ENCODE data around the gene PTP4A2. TPM values are rescaled to one million over a fixed set of nuclear protein-coding genes. Genes with fewer than 3 reads are reported as not detected.

The PTP4A2 gene
- total and polyA plus RNA-seq, 2 of the 8 experiments (the other 6 are each of a cell fraction or from before 2014, with no cell fraction given), result 87.4 to 214 TPM

- Histone ChIP-seq H3K36me3 (ENCODE audit: control insufficient read depth in 2 of 4, insufficient read depth in 4 of 4, low read length in 3 of 4) (no peaks in the 10 kb centered on the region), H3K79me2 (ENCODE audit: control insufficient read depth in 1 of 2, insufficient read depth in 2 of 2, low read length in 2 of 2) (no peaks in the 10 kb centered on the region), H3K27ac (ENCODE audit: low read depth, low read length) (no peak overlapping the region), H4K20me1 (replicated peaks in 1 of 2; ENCODE audit: control insufficient read depth in 1 of 2, insufficient read depth in 2 of 2, low read length in 2 of 2) (peaks cover 0 to 3% of the 10 kb centered on the region in 2 experiments), H2AFZ (ENCODE audit: low read length) (no peak overlapping the region), H3K27me3 (replicated peaks in 1 of 4; ENCODE audit: control insufficient read depth in 3 of 4, extremely low read depth in 1 of 4, insufficient read depth in 3 of 4, low read length in 3 of 4) (no peaks in the 10 kb centered on the region), H2BK5ac (ENCODE audit: low read depth, low read length) (no peak overlapping the region), H2BK120ac (replicated peaks; ENCODE audit: low read depth, low read length) (no peak overlapping the region), H3K56ac (replicated peaks; ENCODE audit: insufficient read length, low read depth, low read length) (no peak overlapping the region), H4K91ac (replicated peaks; ENCODE audit: insufficient read length, low read length) (no peak overlapping the region), H3K4me2 (ENCODE audit: insufficient read depth in 1 of 2, low read depth in 2 of 2, low read length in 2 of 2) (no peak overlapping the region), H2BK20ac (ENCODE audit: low read length) (no peak overlapping the region), H3K4ac (replicated peaks; ENCODE audit: insufficient read length, low read depth, low read length) (no peak overlapping the region), H3K9me3 (ENCODE audit: insufficient read depth in 2 of 2, low read depth in 1 of 2, low read length in 1 of 2) (no peaks in the 10 kb centered on the region), H3K23me2 (ENCODE audit: low read depth, low read length) (no peaks in the 10 kb centered on the region), H3K14ac (ENCODE audit: insufficient read length) (no peak overlapping the region), H3K18ac (ENCODE audit: extremely low read depth, low read length) (no peak overlapping the region), H4K8ac (ENCODE audit: extremely low read depth, insufficient read depth, low read length) (no peak overlapping the region), H3K4me3 (ENCODE audit: extremely low read depth in 1 of 4, insufficient read depth in 2 of 4, low read depth in 3 of 4, low read length in 4 of 4) (no peak overlapping the region), H4K5ac (ENCODE audit: insufficient read length, low read depth, low read length) (no peak overlapping the region), H2BK12ac (ENCODE audit: low read depth, low read length) (no peak overlapping the region), H2AK5ac (ENCODE audit: low read depth, low read length) (no peak overlapping the region; the same call in 1 of the 2 replicates), H2BK15ac (ENCODE audit: low read length) (no peak overlapping the region), H3K9ac (replicated peaks in 1 of 4; ENCODE audit: extremely low read depth in 1 of 4, low read depth in 3 of 4, low read length in 3 of 4) (no peak overlapping the region), H3K4me1 (replicated peaks in 1 of 4; ENCODE audit: control insufficient read depth in 3 of 4, insufficient read depth in 4 of 4, low read length in 3 of 4) (peaks cover 3 to 8% (median 4%) of the 10 kb centered on the region in 4 experiments; a peak in 6 of 7 replicates), H3K23ac (ENCODE audit: insufficient read length) (no peak overlapping the region), H3K79me1 (ENCODE audit: low read depth, low read length) (no peaks in the 10 kb centered on the region)
- WGBS, 2 experiments (ENCODE audit: extremely low coverage in 1 of 2, insufficient coverage in 1 of 2, insufficient read length in 1 of 2, insufficient replicate concordance in 2 of 2, low coverage in 1 of 2, low lambda C conversion rate in 2 of 2, missing lambda C conversion rate in 1 of 2), result 93% methylated on average over 6 of the region's 6 CpGs; no CpG with 5 or more reads in 1 of the 2 experiments
- ChIA-PET CTCF (ENCODE audit: partially characterized antibody) (interaction anchor here (0.5 kb wide), 1 partner anchor 47 kb away, joined by 3 read pairs; no protein-coding TSS in a partner anchor), POLR2A (ENCODE audit: partially characterized antibody) (interaction anchor here (0.9 to 1.7 kb wide), 3 partner anchors 15 to 22 kb away, joined by 3 to 4 read pairs (median 3); partner anchors contain the start of gene PTP4A2)
- TF ChIP-seq KDM1A (IDR thresholded peaks at IDR 0.05; ENCODE audit: borderline replicate concordance, low read length) (no peak), E2F6 (IDR thresholded peaks at IDR 0.05) (peak; percentile 44; the same call in 1 of the 2 replicates)
- FAIRE-seq (no peak), DNase-seq (ENCODE audit: low read depth in 1 of 2, low spot score in 2 of 2) (no peak)
Observed at GRCh38 chr1:31959521-31960340, 21.6 kb upstream of the PTP4A2 start.
